Activated naive CD4-positive, alpha-beta T cell treated with anti-CD3 and anti-CD28 coated beads, Interleukin-2, amount 50 U/mL, for 24 hours (primary cell): Measurements from ENCODE around the gene PLCH2.

ENCODE experiments used
- H3K27ac Mint-ChIP-seq: one replicate; pipeline ENCODE4 v1.8.0; 2021; ENCODE audit warnings: mild to moderate bottlenecking, mixed read lengths
- H3K27me3 Mint-ChIP-seq: one replicate; pipeline ENCODE4 v1.8.0; 2021; ENCODE audit warnings: mixed read lengths
- H3K36me3 Mint-ChIP-seq: one replicate; pipeline ENCODE4 v1.8.0; 2021; ENCODE audit warnings: mixed read lengths
- H3K4me1 Mint-ChIP-seq: one replicate; pipeline ENCODE4 v1.8.0; 2021; ENCODE audit warnings: mixed read lengths
- H3K4me3 Mint-ChIP-seq: one replicate; pipeline ENCODE4 v1.8.0; 2021; ENCODE audit warnings: mild to moderate bottlenecking, mixed read lengths
- H3K9me3 Mint-ChIP-seq: one replicate; pipeline ENCODE4 v1.8.0; 2021; ENCODE audit warnings: mixed read lengths

Gene PLCH2

GRCh38 chr1:2476061-2476999 lies at the start of gene PLCH2:
Gene PLCH2 (plus strand): TSS chr1:2476289. CDS start chr1:2476589, 300 bp downstream.
- no peaks in the 10 kb centered on the region for H3K4me1 Mint-ChIP-seq
- no peaks in the 10 kb centered on the region for H3K9me3 Mint-ChIP-seq
- H3K36me3 Mint-ChIP-seq: no peaks in the 10 kb centered on the region
- no peaks in the 10 kb centered on the region for H3K27me3 Mint-ChIP-seq
- H3K27ac Mint-ChIP-seq: no peak within 1 kb of the TSS
- H3K4me3 Mint-ChIP-seq: no peak within 1 kb of the TSS

- Mint-ChIP-seq H3K27me3 (no peaks in the 10 kb centered on the region), H3K36me3 (no peaks in the 10 kb centered on the region), H3K9me3 (no peaks in the 10 kb centered on the region), H3K4me1 (no peaks in the 10 kb centered on the region), H3K4me3 (no peak overlapping the region), H3K27ac (no peak overlapping the region)
Measured at GRCh38 chr1:2426540-2426939, 49.5 kb upstream of the PLCH2 start.

GRCh38 chr1:2427051-2427450 lies 49.0 kb upstream of the PLCH2 start:
- Mint-ChIP-seq H3K4me1 (no peaks in the 10 kb centered on the region), H3K9me3 (no peaks in the 10 kb centered on the region), H3K27me3 (no peaks in the 10 kb centered on the region), H3K4me3 (no peak overlapping the region), H3K27ac (no peak overlapping the region), H3K36me3 (no peaks in the 10 kb centered on the region)

GRCh38 chr1:2427976-2428375 lies 48.1 kb upstream of the PLCH2 start:
- H3K36me3 Mint-ChIP-seq: no peaks in the 10 kb centered on the region
- H3K27me3 Mint-ChIP-seq: no peaks in the 10 kb centered on the region
- no peaks in the 10 kb centered on the region for H3K4me1 Mint-ChIP-seq
- no peak overlapping the region for H3K27ac Mint-ChIP-seq
- no peaks in the 10 kb centered on the region for H3K9me3 Mint-ChIP-seq
- H3K4me3 Mint-ChIP-seq: no peak overlapping the region

DNA sequence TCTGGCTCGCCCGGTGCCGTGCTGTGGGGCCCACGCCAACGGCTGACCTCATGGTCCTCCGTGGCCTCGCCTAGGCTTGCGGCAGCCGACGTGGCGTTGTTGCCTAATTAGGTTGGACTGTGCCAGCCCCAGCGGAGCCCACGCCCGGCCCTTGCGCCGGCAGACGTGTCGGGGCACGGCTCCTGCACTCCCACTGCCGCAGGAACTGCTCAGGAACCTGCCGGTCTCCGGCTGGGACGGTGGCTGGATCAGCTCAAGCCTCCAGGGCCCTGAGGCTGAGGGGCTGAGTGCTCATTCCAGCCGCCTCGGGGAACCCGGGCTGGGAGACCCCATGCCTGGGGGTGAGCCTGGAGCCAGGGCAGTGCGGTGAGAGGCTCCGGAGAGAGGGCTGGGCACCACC lies 47.6 kb upstream of the PLCH2 start:
- Mint-ChIP-seq H3K4me1 (no peaks in the 10 kb centered on the region), H3K36me3 (no peaks in the 10 kb centered on the region), H3K27me3 (no peaks in the 10 kb centered on the region), H3K27ac (no peak overlapping the region), H3K4me3 (no peak overlapping the region), H3K9me3 (no peaks in the 10 kb centered on the region)

DNA sequence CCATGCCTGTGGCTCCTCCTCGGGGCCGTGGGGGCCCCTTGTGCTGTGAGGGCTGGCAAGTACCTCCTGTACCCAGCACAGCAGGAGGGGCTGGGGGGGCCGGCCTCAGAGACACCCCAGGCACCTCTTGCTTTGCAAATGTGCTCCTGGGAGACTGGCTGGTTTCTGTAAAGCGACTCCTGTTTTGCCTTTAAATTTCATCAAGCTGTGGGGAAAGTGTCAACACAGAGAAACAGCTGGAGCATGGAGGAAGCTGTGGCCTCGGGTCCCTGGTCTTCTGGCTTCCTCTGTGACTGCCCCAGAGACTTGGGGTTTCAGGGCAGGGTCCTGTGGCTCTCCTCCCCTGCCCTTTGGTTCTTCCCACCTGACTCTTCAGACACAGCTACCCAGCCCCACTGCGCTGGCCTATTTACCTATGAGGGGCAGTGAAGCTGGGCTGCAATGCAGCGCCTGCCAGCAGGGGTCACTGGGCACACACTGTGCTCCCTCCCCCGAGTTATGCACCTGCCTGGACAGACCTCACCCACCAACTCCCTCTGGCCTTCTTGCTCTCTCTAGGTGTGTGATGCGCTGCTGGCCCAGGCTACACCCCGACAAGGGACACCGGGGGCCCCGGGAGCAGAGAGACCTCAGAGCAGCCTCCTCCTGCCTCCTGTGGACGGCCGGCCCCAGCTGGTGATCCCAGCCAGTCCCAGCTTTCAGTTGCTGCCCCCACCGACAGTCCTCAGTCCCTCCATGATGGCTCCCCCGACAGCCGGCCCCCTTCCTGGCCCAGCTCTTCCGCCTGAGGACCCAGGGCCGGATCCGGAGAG lies 46.1 kb upstream of the PLCH2 start:
- Mint-ChIP-seq H3K9me3 (no peaks in the 10 kb centered on the region), H3K27me3 (no peaks in the 10 kb centered on the region), H3K4me3 (no peak overlapping the region), H3K4me1 (no peaks in the 10 kb centered on the region), H3K36me3 (no peaks in the 10 kb centered on the region), H3K27ac (no peak overlapping the region)

- Mint-ChIP-seq H3K27me3 (no peaks in the 10 kb centered on the region), H3K36me3 (no peaks in the 10 kb centered on the region), H3K4me3 (no peak overlapping the region), H3K27ac (no peak overlapping the region), H3K4me1 (no peaks in the 10 kb centered on the region), H3K9me3 (no peaks in the 10 kb centered on the region)
Measured at GRCh38 chr1:2430592-2430973, 45.5 kb upstream of the PLCH2 start.

- Mint-ChIP-seq H3K36me3 (no peaks in the 10 kb centered on the region), H3K9me3 (no peaks in the 10 kb centered on the region), H3K27me3 (no peaks in the 10 kb centered on the region), H3K4me3 (no peak overlapping the region), H3K27ac (no peak overlapping the region), H3K4me1 (no peaks in the 10 kb centered on the region)
Measured at GRCh38 chr1:2431103-2431502, 45.0 kb upstream of the PLCH2 start.

DNA sequence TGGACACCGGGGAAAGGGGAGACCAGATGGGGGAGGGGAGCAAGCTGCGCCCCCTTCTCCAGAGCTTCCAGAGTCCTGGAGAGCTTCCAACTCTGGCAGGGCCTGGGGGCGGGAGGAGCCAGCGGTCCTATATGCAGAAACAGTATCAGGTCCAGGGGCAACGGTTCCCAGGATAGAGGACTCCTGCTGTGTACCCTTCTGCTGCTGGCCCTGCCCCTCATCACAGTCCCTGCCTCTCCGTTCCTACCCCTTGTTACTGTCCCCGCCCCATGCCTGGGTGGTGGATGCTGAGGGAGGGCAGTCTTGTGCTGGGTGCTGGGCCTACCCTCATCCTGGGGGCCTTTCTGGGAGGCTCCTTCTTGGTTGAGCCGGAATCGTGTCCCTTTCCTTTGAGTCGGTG lies 44.6 kb upstream of the PLCH2 start:
- Mint-ChIP-seq H3K9me3 (no peaks in the 10 kb centered on the region), H3K36me3 (no peaks in the 10 kb centered on the region), H3K27me3 (no peaks in the 10 kb centered on the region), H3K4me1 (no peaks in the 10 kb centered on the region), H3K4me3 (no peak overlapping the region), H3K27ac (no peak overlapping the region)

DNA sequence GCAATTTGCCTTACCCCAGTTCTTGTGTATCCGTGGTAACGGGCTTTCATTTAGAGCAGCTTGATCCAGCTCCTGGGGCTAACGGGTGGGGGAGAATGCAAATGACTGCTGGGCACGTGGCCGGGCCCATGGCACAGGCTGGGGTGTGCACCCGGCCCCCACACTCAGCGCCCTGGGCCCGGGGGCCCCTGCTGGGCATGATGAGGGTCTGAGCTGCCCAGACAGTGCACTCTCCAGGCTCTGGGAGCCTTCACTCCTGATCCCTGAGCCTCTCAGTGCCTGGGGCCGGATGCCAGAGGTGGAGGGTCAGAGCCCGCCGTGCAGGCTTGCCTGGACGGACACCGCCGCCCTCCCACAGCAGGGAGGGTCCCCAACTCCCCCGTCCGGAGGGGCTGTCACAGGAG lies 43.6 kb upstream of the PLCH2 start:
- Mint-ChIP-seq H3K9me3 (no peaks in the 10 kb centered on the region), H3K36me3 (no peaks in the 10 kb centered on the region), H3K27ac (no peak overlapping the region), H3K4me1 (no peaks in the 10 kb centered on the region), H3K27me3 (no peaks in the 10 kb centered on the region), H3K4me3 (no peak overlapping the region)

GRCh38 chr1:2433196-2433595 lies 42.9 kb upstream of the PLCH2 start:
- Mint-ChIP-seq H3K36me3 (no peaks in the 10 kb centered on the region), H3K9me3 (no peaks in the 10 kb centered on the region), H3K27ac (no peak overlapping the region), H3K4me3 (no peak overlapping the region), H3K27me3 (no peaks in the 10 kb centered on the region), H3K4me1 (no peaks in the 10 kb centered on the region)

- no peaks in the 10 kb centered on the region for H3K9me3 Mint-ChIP-seq
- no peaks in the 10 kb centered on the region for H3K27me3 Mint-ChIP-seq
- no peak overlapping the region for H3K4me3 Mint-ChIP-seq
- H3K27ac Mint-ChIP-seq: no peak overlapping the region
- H3K4me1 Mint-ChIP-seq: no peaks in the 10 kb centered on the region
- no peaks in the 10 kb centered on the region for H3K36me3 Mint-ChIP-seq
Measured at GRCh38 chr1:2433936-2434655, 42.0 kb upstream of the PLCH2 start.

DNA sequence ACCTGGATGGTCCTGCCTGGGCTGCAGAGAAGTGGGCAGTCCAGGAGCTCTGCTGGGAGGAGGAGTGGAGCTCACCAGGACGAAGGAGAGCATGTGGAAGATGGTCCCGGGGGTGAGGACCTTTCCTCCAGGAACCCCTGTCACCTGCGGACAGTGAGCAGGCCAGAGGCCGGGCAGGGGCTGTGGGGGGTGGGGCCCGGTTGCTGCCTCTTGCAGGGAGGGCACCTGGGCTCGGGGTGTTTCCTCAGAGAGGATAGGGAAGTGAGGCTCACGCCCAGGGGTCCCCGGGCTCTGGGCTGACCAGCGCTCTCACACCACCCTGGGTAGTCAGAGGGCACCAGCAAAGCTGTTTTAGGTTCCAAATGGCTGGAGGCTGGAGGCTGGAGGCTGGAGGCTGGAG lies 41.0 kb upstream of the PLCH2 start:
- Mint-ChIP-seq H3K27ac (no peak overlapping the region), H3K27me3 (no peaks in the 10 kb centered on the region), H3K4me1 (no peaks in the 10 kb centered on the region), H3K36me3 (no peaks in the 10 kb centered on the region), H3K4me3 (no peak overlapping the region), H3K9me3 (no peaks in the 10 kb centered on the region)

DNA sequence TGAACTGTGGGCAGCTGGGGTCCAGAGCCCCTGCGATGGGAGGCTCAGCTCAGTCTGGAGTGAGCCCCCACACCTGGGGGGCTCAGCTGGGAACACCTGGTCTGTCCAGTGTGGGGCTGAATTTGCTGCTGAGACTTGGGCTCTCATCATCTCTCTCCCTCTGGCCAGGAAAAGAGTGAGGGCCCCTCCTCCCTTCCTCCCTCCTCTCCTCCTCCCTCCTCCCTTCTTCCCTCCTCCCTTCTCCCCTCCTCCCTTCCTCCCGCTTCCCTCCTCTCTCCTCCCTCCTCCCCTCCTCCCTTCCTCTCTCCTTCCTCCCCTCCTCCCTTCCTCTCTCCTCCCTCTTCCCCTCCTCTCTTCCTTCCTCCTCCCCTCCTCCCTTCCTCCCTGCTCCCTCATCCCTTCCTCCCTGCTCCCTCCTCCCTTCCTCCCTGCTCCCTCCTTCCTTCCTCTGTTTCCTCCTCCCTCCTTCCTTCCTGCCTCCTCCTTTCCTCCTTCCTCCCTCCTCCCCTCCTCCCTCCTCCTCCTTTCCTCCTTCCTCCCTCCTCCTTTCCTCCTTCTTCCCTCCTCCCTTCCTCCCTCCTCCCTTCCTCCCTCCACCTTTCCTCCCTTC lies 40.2 kb upstream of the PLCH2 start:
- no peak overlapping the region for H3K27ac Mint-ChIP-seq
- H3K36me3 Mint-ChIP-seq: no peaks in the 10 kb centered on the region
- no peaks in the 10 kb centered on the region for H3K4me1 Mint-ChIP-seq
- H3K27me3 Mint-ChIP-seq: no peaks in the 10 kb centered on the region
- H3K9me3 Mint-ChIP-seq: no peaks in the 10 kb centered on the region
- H3K4me3 Mint-ChIP-seq: no peak overlapping the region

DNA sequence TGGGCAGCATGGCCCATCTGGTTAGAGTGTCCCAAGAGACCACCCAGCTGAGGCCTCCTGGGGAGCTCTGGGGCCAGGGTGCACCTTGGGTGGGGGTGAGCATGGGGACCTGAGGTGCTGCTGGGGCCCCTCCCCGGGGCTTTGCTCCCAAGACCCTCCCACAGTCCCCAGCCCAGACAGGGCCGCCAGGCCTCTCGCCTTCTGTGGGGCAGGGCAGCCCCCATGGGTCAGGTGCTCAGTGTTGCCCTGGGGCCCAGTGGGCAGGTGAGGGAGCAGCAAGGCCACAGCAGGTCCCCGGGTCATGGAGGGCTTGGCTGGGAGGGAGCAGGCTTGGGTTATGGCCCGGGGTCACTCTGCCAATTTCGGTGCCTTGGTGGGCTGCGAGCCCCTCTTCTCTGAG lies 39.2 kb upstream of the PLCH2 start:
- H3K27ac Mint-ChIP-seq: no peak overlapping the region
- H3K36me3 Mint-ChIP-seq: no peaks in the 10 kb centered on the region
- H3K4me1 Mint-ChIP-seq: no peaks in the 10 kb centered on the region
- no peaks in the 10 kb centered on the region for H3K27me3 Mint-ChIP-seq
- H3K4me3 Mint-ChIP-seq: no peak overlapping the region
- no peaks in the 10 kb centered on the region for H3K9me3 Mint-ChIP-seq
